Stimulated activated CD8-positive, alpha-beta memory T cell treated with anti-CD3 and anti-CD28 coated beads, Interleukin-4, amount 100 ng/mL, for 24 hours (primary cell): Measurements from ENCODE around the gene MEGF10.

Experiments
- DNase-seq: peaks from one replicate; pipeline ENCODE4 v3.0.0-alpha.2; 2020; ENCODE audit warnings: low read depth

The MEGF10 gene

GRCh38 chr5:127326976-127327755, 36.6 kb downstream of the MEGF10 start:
- DNase-seq = no peak

GRCh38 chr5:127330116-127330515, 39.5 kb downstream of the MEGF10 start:
- DNase-seq = no peak

DNA sequence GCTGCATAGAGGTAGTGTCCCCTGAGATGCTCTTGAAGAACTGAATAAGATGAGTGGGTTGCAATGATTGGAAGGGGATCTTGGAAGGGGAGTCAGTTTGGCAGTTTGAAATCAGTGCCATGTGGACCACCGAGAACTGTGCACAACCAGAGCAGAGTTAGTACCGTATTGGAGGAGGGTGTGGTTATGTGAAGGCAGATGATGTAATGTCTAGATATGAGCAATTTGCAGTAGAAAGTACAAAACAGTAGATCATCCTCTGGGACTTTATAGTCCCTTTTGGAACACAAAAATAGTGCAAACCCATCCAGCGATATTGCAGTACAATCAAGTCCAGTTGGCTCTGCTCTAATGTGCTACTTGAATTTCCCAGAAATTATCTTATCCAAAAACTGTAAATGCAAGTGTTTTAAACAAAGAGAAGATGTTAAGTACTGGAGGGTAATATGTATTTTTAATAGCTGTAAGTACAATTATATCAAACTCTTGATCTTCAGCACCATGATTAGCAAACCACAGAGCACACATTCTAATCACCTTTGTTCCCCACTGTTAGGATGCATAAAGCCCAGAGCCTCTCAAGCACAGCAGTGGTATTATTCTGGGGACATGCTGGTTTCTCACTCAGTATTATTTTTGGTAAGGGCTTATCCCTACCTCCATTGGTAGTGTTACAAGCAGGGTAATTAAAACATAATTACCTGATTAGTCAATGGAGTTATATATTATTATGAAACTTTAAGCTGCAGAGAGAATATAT, 41.5 kb downstream of the MEGF10 start:
- DNase-seq = no peak

DNA sequence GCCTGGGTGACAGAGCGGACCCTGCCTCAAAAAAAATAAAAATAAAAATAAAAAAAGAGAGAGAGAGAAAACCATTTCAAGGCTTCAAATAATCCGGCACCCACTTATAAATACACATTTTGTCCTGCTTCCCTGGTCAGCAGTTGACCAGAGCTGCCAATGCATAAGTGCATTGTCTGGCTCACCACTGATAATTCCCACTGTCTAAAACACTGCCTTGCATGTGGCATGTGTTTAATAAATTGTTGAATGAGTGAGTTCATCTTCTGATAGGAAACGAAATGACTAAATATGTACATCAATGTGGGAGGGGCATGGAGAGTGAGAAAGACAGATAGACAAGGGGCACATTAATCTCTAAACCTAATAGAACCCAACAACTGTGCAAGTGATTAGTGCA, 42.9 kb downstream of the MEGF10 start:
- DNase-seq = no peak

DNA sequence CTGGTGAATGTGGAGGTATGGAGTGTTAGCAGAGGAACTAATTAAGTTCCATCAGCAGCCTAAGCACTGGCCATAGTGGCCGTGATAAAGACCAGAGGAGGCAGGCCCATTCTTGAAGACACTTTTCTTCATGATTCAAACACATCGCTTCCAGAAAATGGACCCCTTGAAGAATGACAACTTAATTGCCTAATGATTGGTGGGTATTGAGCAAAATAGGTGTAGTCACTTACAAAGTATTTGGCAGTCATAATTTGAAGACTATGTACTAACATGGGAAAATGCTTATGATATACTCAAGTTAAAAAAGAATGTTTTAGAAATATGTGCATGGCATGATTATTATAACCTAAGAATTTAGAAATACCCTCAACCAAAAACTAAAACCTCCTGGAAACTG, 44.8 kb downstream of the MEGF10 start:
- no peak for DNase-seq

- DNase-seq = no peak
Measured at GRCh38 chr5:127337876-127338275, 47.3 kb downstream of the MEGF10 start.

- DNase-seq = no peak
Measured at GRCh38 chr5:127338501-127338900, 47.9 kb downstream of the MEGF10 start.

- no peak for DNase-seq
Measured at GRCh38 chr5:127340606-127341005, 50.0 kb downstream of the MEGF10 start.

- no peak for DNase-seq
Measured at GRCh38 chr5:127342364-127342763, 51.8 kb downstream of the MEGF10 start.

- DNase-seq = no peak
Measured at GRCh38 chr5:127343313-127343712, 52.7 kb downstream of the MEGF10 start.

GRCh38 chr5:127343866-127344265, 53.3 kb downstream of the MEGF10 start:
- DNase-seq = no peak

DNA sequence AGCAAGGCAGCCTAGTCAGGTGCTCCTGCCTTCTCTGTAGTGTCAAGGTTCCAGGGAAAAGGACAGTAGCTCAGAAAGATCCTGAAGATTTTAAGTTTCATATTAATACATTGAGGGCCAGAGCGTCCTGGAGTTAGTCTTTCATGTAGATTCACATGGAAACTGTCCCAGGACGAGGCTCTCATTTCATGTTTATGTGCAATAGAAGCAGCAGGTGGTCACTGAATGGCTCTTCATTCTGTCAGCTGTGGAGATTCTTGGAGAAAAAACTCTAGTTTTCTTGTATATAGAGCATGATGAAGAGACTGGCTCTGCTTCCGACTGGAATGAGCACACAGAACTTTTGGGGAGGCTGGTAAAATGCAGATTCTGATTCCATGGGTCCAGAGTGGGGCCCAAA, 54.3 kb downstream of the MEGF10 start:
- DNase-seq = no peak

GRCh38 chr5:127351418-127351817, 60.8 kb downstream of the MEGF10 start:
- DNase-seq = no peak

GRCh38 chr5:127352068-127352467, 61.5 kb downstream of the MEGF10 start:
- no peak for DNase-seq

GRCh38 chr5:127353327-127353726, 62.7 kb downstream of the MEGF10 start:
- DNase-seq = no peak

DNA sequence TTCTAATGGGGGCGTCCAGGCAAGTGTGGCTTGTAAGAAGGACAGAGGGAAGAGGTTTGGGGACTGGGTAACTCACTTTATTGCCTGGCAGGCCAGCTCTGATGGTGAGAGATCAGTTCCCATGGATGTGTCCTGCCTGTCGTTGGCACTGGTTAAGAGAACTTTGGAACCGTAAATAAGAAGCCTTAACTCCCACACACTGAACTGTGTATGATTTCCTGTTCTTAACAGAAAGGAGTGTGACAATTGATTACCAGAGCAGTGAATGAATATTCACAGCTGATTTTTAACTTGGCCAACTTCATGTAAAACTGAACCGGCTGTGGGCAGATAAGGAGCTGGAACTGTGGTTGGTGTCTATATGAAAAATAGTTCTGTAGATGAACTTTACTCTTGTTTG, 63.2 kb downstream of the MEGF10 start:
- no peak for DNase-seq

GRCh38 chr5:127355337-127355736, 64.7 kb downstream of the MEGF10 start:
- no peak for DNase-seq

- no peak for DNase-seq
Measured at GRCh38 chr5:127358284-127358683, 67.7 kb downstream of the MEGF10 start.

DNA sequence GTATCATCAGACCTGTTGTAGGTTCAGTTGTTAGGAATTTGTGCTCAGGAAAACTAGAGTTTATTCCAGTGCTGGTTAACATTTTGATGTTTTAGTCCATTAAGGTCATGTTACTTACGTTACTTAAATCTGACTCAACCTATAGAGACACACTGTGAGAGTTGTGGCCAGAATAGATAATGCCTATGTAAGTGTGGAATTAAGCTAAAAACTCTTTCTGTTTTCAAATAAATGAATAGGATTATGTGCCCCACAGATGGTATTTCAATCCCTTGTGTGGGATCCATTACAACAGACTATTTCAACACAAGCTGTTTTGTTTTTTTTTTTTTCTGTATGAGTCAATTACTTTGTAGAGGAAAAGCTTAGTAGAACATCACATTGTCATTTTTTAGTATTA, 68.1 kb downstream of the MEGF10 start:
- DNase-seq = no peak

- DNase-seq = no peak
Measured at GRCh38 chr5:127359502-127359901, 68.9 kb downstream of the MEGF10 start.

GRCh38 chr5:127363403-127363802, 72.8 kb downstream of the MEGF10 start:
- no peak for DNase-seq

DNA sequence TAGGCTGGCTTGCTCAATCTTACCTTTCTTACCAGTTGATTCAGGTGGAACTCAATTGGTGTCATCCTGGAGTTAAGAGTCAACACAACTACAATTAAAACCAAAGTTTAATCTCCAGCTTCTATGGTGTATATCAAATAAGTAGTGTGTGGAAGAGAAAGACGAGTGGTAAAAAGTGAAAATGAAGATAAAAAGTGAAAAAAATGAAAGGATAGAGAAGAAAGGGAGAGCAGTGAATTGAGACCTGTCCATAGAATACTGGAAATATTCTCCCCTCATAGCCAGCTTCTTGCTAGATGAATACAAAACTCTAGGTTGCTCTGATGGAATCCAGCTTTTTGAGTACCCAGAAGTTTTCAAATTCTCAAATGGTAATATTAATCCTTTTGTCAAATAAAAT, 76.4 kb downstream of the MEGF10 start:
- DNase-seq = no peak

DNA sequence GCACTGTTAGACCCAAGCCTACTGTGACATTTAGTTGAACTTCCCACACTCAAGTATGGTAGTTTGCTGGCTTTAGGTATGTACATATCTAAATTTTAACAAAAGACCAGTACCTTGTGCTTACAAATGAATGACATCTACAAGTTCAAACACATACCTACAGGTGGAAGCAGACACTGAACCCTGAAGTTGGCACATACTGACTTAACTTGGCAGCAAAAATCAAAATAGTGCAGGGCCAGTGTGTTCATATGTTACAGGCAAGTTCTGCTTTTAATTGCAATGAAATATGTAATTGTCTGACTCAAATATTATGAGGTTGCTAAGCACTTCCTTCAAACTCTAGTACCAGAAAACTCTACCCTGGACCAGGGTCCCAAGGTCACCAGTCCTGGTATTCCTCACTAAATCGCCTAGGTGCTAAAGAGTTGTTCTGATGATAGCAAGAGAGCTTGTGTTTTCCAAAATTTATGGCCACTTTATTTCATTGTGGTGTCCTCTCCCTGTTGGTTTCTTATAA, 77.4 kb downstream of the MEGF10 start:
- DNase-seq = no peak
